ENCODE measurements around the gene HYAL1. TPM values are rescaled to one million over a fixed set of nuclear protein-coding genes. Genes with fewer than 3 reads are reported as not detected.

Gene HYAL1
- total RNA-seq, 2 donors from 2014 or later: 9.0 to 15.2 TPM

- Histone ChIP-seq H3K27ac (no peak overlapping the region), H3K36me3 (peaks cover 8% of the 10 kb centered on the region), H3K27me3 (no peaks in the 10 kb centered on the region), H3K9ac (ENCODE audit: low read depth in 2 of 2, low read length in 2 of 2) (peak overlapping the region in 1 of 2 donors; percentile 26), H3K9me3 (no peaks in the 10 kb centered on the region), H3K4me3 (no peak overlapping the region), H3K4me1 (peaks cover 23% of the 10 kb centered on the region)
- TF ChIP-seq, protein P1, sequence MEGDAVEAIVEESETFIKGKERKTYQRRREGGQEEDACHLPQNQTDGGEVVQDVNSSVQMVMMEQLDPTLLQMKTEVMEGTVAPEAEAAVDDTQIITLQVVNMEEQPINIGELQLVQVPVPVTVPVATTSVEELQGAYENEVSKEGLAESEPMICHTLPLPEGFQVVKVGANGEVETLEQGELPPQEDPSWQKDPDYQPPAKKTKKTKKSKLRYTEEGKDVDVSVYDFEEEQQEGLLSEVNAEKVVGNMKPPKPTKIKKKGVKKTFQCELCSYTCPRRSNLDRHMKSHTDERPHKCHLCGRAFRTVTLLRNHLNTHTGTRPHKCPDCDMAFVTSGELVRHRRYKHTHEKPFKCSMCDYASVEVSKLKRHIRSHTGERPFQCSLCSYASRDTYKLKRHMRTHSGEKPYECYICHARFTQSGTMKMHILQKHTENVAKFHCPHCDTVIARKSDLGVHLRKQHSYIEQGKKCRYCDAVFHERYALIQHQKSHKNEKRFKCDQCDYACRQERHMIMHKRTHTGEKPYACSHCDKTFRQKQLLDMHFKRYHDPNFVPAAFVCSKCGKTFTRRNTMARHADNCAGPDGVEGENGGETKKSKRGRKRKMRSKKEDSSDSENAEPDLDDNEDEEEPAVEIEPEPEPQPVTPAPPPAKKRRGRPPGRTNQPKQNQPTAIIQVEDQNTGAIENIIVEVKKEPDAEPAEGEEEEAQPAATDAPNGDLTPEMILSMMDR (IDR thresholded peaks at IDR 0.05): no peak
- intact Hi-C loops (cut with DNase I): loop anchor here (10.0 kb wide), 1 partner anchor 51 kb away; the partner anchor contains the start of gene LSMEM2
- no peak for DNase-seq
Observed at GRCh38 chr3:50325497-50326181, 22.3 kb upstream of the HYAL1 start.

DNA sequence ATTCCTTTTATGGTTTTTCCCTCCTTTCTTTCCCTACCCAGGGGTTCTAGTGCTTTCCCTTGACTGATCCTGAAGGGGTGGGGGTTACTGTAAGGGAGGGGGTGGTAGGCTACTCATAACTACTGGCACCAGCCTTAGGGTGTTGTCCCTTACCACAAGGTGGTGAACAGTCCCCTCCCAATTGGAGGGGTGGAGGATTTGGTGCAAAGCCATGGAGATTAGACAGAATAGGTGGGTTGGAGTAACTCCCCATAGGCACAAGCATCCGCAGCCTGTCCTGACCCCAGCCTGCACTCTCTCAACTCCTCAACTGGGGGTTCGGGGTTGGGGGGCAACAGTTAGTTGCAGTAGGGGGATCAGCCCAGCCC, 21.7 kb upstream of the HYAL1 start:
- Histone ChIP-seq H3K4me3 (no peak overlapping the region), H3K27me3 (no peaks in the 10 kb centered on the region), H3K9ac (ENCODE audit: low read depth in 2 of 2, low read length in 2 of 2) (no peak overlapping the region), H3K27ac (no peak overlapping the region), H3K4me1 (peaks cover 23% of the 10 kb centered on the region), H3K36me3 (peaks cover 5% of the 10 kb centered on the region), H3K9me3 (no peaks in the 10 kb centered on the region)
- TF ChIP-seq, protein P1 (IDR thresholded peaks at IDR 0.05): no peak
- no peak for DNase-seq
- intact Hi-C loops (cut with DNase I): loop anchor here (10.0 kb wide), 1 partner anchor 50 kb away; the partner anchor contains the start of gene LSMEM2

DNA sequence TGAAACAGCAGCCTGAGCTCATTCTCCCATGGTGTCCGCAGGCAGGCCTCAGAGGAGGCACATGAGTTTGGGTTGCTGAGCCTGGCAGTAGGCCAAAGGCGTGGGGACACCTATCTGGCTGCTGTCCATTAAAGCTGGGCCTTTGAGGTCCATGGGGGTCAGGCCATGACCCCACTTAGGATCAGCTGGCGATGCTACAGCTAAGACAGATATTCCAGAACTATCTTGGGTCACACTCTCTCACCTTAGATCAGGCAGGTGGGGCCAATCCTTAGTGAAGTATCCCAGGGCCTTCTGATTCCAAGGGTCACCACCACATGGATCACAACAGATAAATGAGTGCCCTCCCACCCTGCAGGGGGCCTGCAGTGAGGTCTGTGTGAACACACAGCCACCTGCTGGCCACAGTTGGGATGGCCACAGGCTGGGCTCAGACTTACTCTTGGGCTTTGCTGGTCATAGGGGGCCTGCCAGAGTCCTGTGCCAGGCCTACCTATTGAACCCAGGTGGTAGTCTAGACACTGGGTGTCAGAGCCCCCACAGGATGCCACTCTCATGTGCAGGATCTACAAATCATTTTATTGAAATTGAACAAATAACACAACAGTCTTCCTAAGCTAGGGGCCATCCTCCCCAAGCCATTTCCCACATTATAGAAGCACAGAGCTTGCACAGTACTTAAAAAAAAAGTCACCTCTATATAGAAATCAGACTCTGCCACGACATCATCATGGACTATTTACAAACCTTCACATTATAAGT, 21.2 kb upstream of the HYAL1 start:
- H3K9me3 ChIP-seq: no peaks in the 10 kb centered on the region
- H3K4me3 ChIP-seq: no peak overlapping the region
- H3K36me3 ChIP-seq: no peaks in the 10 kb centered on the region
- H3K27ac ChIP-seq: no peak overlapping the region
- no peaks in the 10 kb centered on the region for H3K27me3 ChIP-seq
- intact Hi-C loops (cut with DNase I): loop anchor here (10.0 kb wide), 1 partner anchor 50 kb away; the partner anchor contains the start of gene LSMEM2
- H3K4me1 ChIP-seq: peaks cover 23% of the 10 kb centered on the region
- peak overlapping the region in 1 of 2 donors; percentile 44 for H3K9ac ChIP-seq (ENCODE audit: low read depth in 2 of 2, low read length in 2 of 2)
- TF ChIP-seq, protein P1 (IDR thresholded peaks at IDR 0.05): peak; percentile 81
- DNase-seq: no peak

GRCh38 chr3:50323614-50324199, 20.3 kb upstream of the HYAL1 start:
- no peaks in the 10 kb centered on the region for H3K27me3 ChIP-seq
- intact Hi-C loops (cut with DNase I): loop anchor here (10.0 kb wide), 1 partner anchor 49 kb away; the partner anchor contains the start of gene LSMEM2
- peak overlapping the region in 1 of 2 donors; percentile 44 for H3K9ac ChIP-seq (ENCODE audit: low read depth in 2 of 2, low read length in 2 of 2)
- TF ChIP-seq, protein P1 (IDR thresholded peaks at IDR 0.05): no peak
- H3K4me1 ChIP-seq: peaks cover 27% of the 10 kb centered on the region
- no peak overlapping the region for H3K4me3 ChIP-seq
- no peak for DNase-seq
- H3K9me3 ChIP-seq: no peaks in the 10 kb centered on the region
- H3K27ac ChIP-seq: no peak overlapping the region
- H3K36me3 ChIP-seq: no peaks in the 10 kb centered on the region

- Histone ChIP-seq H3K36me3 (no peaks in the 10 kb centered on the region), H3K27ac (peak overlapping the region; percentile 81), H3K9me3 (no peaks in the 10 kb centered on the region), H3K4me1 (peaks cover 28% of the 10 kb centered on the region), H3K4me3 (no peak overlapping the region), H3K9ac (ENCODE audit: low read depth in 2 of 2, low read length in 2 of 2) (peak overlapping the region in 1 of 2 donors; percentile 91), H3K27me3 (no peaks in the 10 kb centered on the region)
- TF ChIP-seq, protein P1 (IDR thresholded peaks at IDR 0.05): no peak
- intact Hi-C loops (cut with DNase I): loop anchor here (10.0 kb wide), 1 partner anchor 48 kb away; the partner anchor contains the start of gene LSMEM2
- DNase-seq: no peak
Observed at GRCh38 chr3:50323092-50323600, 19.8 kb upstream of the HYAL1 start.
